HFFc6 (cell line): Measurements from ENCODE around the gene PARP15. TPM values are rescaled to one million over a fixed set of nuclear protein-coding genes. Genes with fewer than 3 reads are reported as not detected.
A peak's percentile ranks its signal among the peaks of the same experiment; 100 is the strongest.

Experiments used
- DNase-seq: peaks from one replicate; pipeline ENCODE4 v3.0.0-alpha.2; 2018
- H3K27ac Mint-ChIP-seq: 2 replicates; pipeline ENCODE4 v1.8.0; 2020; ENCODE audit warnings: mild to moderate bottlenecking, mixed read lengths
- H3K27me3 Mint-ChIP-seq: 2 replicates; pipeline ENCODE4 v1.8.0; 2021; ENCODE audit warnings: mild to moderate bottlenecking, moderate library complexity, mixed read lengths; ENCODE audit not compliant: insufficient read depth
- H3K36me3 Mint-ChIP-seq: 2 replicates; pipeline ENCODE4 v1.8.0; 2021; ENCODE audit warnings: low read depth, mixed read lengths
- H3K4me1 Mint-ChIP-seq: 2 replicates; pipeline ENCODE4 v1.8.0; 2020; ENCODE audit warnings: low read depth, mixed read lengths
- H3K4me3 Mint-ChIP-seq: 2 replicates; pipeline ENCODE4 v1.8.0; 2020; ENCODE audit warnings: mild to moderate bottlenecking, moderate library complexity, mixed read lengths
- H3K9me3 Mint-ChIP-seq: 2 replicates; pipeline ENCODE4 v1.8.0; 2020; ENCODE audit warnings: mild to moderate bottlenecking, mixed read lengths
- CTCF ChIP-seq: fragments of 200-600 bp; sonication (generic); IDR thresholded peaks from 2 replicates; pipeline ENCODE4 v1.5.0; 2021; ENCODE audit warnings: antibody characterized with exemption, mild to moderate bottlenecking
- total RNA-seq, 6 experiments: library from RNA; stranded (reverse); fragmentation: NEBNext Ultra II Directional; extraction: Animal tissue kit (Norgen Biotek cat#: 25700); gene quantifications; 2 replicates in 1 of 6; 3 replicates in 5 of 6; pipeline ENCODE4 v1.2.3, GENCODE V29; 2021

PARP15 gene
- total RNA-seq, 6 experiments from 2014 or later = not detected

DNA sequence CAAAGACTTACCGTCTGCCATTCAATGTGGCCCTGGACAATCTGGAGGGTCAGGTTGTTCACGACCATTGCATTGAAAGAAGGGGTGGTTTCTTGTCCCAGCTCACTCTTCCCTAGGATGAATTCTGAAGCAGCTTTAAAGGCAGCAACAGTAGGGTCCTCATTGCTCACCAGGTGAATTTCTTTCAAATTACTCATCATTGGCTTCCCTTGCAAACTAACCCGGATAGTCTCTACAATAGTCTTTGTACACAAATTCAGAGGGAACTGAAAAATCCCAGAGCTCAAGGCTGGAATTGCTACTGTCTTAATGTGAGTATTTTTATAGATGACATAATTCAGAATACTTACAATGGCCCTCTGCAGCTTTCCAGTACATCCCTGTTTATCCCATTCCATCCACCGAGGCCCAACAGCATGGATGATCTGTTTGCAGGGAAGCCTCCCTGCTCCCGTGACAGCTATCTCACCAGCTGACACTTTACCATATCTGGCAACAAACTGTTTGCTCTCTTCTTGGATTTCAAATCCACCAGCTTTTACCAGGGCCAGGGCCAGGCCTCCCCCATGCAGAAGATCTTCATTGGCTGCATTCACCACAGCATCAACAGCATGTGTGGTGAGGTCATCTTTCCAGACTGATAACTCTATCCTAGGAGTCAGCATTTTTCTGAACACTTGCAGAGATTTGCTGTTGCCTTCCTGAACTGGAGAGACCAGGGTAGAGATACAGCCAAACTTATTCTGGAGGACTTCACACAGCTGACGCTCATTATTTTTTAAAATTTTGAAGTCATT, 22.0 kb upstream of the PARP15 start:
- H3K9me3 Mint-ChIP-seq = no peaks in the 10 kb centered on the region
- no peak overlapping the region for H3K27ac Mint-ChIP-seq
- no peak for TF ChIP-seq CTCF
- no peak for DNase-seq
- H3K4me1 Mint-ChIP-seq = peaks cover 10% of the 10 kb centered on the region
- H3K4me3 Mint-ChIP-seq = no peak overlapping the region
- no peaks in the 10 kb centered on the region for H3K36me3 Mint-ChIP-seq
- no peaks in the 10 kb centered on the region for H3K27me3 Mint-ChIP-seq

GRCh38 chr3:122557356-122557755, 20.1 kb upstream of the PARP15 start:
- H3K27ac Mint-ChIP-seq = no peak overlapping the region
- DNase-seq = no peak
- H3K27me3 Mint-ChIP-seq = no peaks in the 10 kb centered on the region
- no peak for TF ChIP-seq CTCF
- H3K36me3 Mint-ChIP-seq = no peaks in the 10 kb centered on the region
- H3K4me3 Mint-ChIP-seq = no peak overlapping the region
- peaks cover 10% of the 10 kb centered on the region for H3K4me1 Mint-ChIP-seq
- H3K9me3 Mint-ChIP-seq = no peaks in the 10 kb centered on the region

GRCh38 chr3:122558605-122559004, 18.8 kb upstream of the PARP15 start:
- Mint-ChIP-seq H3K9me3 (no peaks in the 10 kb centered on the region), H3K27me3 (no peaks in the 10 kb centered on the region), H3K4me3 (no peak overlapping the region), H3K36me3 (no peaks in the 10 kb centered on the region), H3K27ac (no peak overlapping the region), H3K4me1 (peaks cover 22% of the 10 kb centered on the region)
- no peak for DNase-seq
- TF ChIP-seq CTCF = no peak

DNA sequence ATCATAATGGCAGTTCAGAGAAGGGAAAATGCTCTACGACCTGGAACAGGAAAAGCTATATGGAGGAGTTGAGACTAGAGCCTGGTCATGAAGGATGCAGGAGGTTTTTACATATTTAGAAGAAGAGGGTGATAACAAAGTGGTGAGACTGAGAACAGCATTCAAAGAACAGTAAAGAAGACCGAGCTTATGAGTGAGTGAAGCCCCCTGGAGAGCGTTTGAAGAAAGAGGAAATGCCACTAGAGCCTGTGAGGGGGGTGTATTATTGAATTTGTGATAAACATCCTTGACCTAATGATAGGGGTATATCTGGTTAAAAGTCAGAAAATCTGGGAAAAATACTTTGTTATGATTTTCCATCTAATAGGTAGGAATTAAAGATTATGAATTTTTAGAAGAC, 17.5 kb upstream of the PARP15 start:
- no peak for DNase-seq
- Mint-ChIP-seq H3K27ac (no peak overlapping the region), H3K4me1 (peaks cover 29% of the 10 kb centered on the region), H3K9me3 (no peaks in the 10 kb centered on the region), H3K36me3 (no peaks in the 10 kb centered on the region), H3K4me3 (no peak overlapping the region), H3K27me3 (no peaks in the 10 kb centered on the region)
- TF ChIP-seq CTCF = no peak

- no peak overlapping the region for H3K27ac Mint-ChIP-seq
- TF ChIP-seq CTCF = peak; percentile 81
- no peaks in the 10 kb centered on the region for H3K27me3 Mint-ChIP-seq
- no peak overlapping the region for H3K4me3 Mint-ChIP-seq
- H3K9me3 Mint-ChIP-seq = no peaks in the 10 kb centered on the region
- H3K4me1 Mint-ChIP-seq = peaks cover 25% of the 10 kb centered on the region
- H3K36me3 Mint-ChIP-seq = no peaks in the 10 kb centered on the region; the same call in 1 of the 2 replicates
- peak; percentile 67 for DNase-seq
Measured at GRCh38 chr3:122560680-122561079, 16.8 kb upstream of the PARP15 start.
